ENCODE results near the gene TRIM34.

- TF ChIP-seq POLR2A (IDR thresholded peaks at IDR 0.05) (no peak), CTCF (IDR thresholded peaks at IDR 0.05) (no peak)
These were observed 44.2 kb upstream of the TRIM34 start, which contains the start of gene OR52B6 for GRCh38 chr11:5580577-5580976.

Measured in testis (tissue), 2 donors.